Measurements from ENCODE around the gene SLC51A.
"Not testable (repeated sequence)": the region's sequence is repeated elsewhere in the genome, so short reads cannot be mapped to it uniquely, and the experiment has no call there.

The SLC51A gene

DNA sequence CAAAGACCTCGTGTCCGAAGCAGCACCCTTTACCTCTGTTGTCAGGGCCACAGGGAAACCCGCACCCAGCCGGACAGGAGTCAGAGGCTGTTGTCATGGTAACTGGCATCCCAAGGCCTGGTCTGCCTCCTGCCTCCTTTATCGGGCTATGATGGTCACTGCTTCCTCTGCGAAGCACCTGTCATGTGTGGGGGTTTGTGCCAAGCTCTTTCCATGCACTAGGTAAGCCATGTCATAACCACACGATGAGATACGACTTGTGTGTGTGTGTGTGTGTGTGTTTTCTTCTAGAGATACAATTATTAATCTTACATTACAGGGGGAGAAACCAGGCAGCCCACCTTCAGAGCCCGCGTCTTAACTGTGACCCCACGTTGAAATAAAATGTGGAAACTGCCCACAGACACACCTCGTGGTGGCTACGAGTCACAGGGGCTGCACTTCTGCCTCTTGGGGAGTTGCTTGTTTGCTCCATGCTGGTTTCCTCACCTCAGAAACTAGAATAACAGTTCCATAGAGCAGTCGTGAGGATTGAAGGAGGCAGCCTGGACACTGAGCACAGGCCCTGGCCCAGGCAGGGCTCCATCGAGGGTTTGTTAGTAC lies 23.1 kb upstream of the SLC51A start:
- in situ Hi-C loops (cut with MboI; ENCODE audit: low sequenced_read_pairs), result loop anchor here (10.0 kb wide), 1 partner anchor 118 kb away; no protein-coding TSS in a partner anchor

DNA sequence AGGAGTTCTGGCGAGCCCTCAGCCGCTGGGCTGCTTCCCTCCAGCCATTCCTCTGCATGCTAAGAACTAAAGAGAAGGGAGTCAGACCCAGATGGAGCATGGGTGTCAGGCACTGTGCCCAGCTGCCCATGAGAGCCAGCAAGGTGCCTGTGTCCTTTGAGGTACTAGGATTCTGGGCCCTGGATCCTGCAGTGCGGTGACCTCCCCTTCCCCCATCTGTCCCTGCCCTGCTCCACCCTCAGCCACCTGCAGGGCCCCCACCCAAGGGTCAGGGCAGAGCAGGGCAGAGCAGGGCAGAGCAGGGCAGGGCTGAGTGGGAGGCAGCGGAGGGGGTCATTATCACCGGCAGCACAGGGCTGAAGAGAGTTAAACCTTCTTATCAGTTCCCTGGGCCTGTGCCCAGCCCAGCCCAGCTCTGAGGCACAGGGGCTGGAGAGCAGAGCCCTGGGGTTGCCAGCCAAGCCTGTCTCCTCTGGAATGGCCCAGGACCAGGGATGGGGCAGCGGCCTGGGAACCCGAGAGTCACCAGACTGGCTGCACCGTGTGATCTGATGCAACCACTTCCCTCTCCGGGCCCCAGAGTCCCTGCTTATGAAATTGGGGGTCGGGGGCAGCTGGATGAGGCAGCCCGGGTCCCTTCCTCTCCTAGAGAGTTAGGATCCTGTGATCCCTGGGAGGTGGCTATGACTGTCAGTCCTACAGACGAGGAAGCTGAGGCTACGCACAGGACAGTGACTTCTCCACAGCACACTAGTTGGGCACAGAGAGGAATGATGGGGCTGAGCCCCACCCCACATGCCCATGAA lies 22.4 kb upstream of the SLC51A start:
- in situ Hi-C loops (cut with MboI; ENCODE audit: low sequenced_read_pairs), result loop anchor here (10.0 kb wide), 1 partner anchor 119 kb away; no protein-coding TSS in a partner anchor

DNA sequence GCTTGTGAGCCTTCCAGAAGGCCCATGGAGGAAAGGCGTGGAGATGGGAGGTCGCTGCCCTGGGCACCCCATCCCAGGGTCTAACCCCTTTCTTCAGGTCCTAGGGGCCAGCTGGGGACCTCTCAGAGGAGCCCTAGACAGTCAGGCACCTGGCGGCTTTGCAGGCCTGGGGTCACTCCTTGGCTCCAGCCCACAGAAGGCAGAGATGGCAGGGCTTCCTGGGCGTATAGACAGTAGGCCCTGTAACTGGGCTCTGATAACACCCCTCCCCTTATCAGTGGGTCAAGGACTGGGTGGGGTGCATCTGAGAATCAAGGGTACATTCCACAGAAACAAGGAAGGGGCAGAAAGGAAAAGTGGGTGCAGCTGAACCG lies 21.8 kb upstream of the SLC51A start:
- in situ Hi-C loops (cut with MboI; ENCODE audit: low sequenced_read_pairs), result loop anchor here (10.0 kb wide), 1 partner anchor 120 kb away; no protein-coding TSS in a partner anchor

DNA sequence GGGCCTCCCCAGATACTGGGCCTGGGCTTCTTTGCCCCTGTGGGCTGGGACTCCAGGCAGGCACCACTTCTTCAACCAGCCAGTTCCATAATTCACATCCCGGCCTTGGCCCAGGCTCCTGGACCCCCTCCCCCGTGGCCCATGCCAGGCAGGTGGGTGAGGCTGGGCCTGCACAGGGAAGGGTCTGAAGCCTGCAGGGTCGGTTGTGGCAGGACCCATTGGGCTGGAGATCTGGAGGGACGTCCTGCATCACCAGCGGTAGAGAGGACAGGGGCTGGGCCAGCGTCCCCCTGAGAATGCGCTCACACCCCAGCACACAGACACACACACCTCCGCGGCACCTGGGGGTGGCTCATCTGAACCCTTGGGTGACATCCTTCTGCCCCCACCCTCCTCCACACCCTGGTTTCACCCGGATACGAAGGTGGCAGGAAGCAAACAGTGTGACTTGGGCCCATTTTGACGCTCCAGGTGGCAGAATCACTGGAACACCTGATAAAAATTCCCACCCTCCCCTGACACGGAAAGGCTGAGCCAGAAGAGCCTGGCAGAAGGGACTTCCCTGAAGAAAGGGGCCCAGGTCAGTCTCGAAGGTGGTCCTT lies 20.6 kb upstream of the SLC51A start:
- in situ Hi-C loops (cut with MboI; ENCODE audit: low sequenced_read_pairs), result loop anchor here (10.0 kb wide), 1 partner anchor 121 kb away; no protein-coding TSS in a partner anchor

DNA sequence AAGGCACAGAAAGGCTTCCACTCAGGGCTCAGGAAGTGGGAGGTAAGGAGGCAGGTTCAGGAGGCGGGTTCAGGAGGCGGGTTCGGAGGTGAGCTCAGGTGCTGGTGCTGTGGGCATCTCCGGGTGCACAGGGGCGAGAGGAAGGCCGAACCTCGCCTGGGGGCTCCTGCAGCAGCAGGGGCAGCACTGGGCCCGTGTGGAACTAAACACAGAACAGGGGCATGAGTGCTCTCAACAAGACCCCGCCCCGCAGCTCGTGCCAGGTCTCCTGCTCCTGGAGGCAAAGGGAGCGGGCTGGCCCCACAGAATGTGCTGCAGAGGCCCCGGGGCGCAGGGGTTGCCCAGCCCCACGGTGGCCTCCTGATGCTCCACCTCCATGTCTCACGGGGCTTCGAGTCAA lies 18.8 kb upstream of the SLC51A start:
- in situ Hi-C loops (cut with MboI; ENCODE audit: low sequenced_read_pairs), result loop anchor here (10.0 kb wide), 1 partner anchor 123 kb away; no protein-coding TSS in a partner anchor

DNA sequence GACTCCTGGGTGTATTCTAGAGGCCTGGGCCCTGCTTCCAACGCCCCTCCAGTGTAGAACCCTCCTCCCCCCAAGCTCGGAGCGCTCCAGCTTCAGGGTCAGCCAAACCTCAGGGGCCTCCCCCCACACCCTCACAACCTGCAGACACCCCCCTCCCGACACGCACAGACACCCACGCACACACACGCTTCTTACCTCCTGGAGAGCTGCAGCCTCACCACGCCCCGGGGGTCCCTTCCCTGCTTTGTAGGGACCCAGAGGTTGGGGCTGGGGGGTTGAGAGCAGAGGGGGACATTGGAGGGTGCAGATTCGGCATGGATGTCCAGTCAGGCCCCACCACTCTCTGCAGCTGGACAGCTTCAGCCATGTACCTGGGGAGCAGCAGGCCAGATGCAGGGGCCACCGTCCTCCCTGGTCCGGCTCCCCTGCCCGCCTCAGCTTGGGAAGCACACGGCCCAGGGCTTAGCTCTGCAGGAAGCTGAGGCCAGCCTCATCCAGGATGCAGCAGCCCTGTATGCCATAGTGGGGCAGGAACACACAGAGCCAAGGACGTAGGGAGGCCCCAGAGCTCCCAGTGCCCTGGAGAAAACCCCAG lies 18.2 kb upstream of the SLC51A start:
- in situ Hi-C loops (cut with MboI; ENCODE audit: low sequenced_read_pairs), result loop anchor here (10.0 kb wide), 1 partner anchor 123 kb away; no protein-coding TSS in a partner anchor

DNA sequence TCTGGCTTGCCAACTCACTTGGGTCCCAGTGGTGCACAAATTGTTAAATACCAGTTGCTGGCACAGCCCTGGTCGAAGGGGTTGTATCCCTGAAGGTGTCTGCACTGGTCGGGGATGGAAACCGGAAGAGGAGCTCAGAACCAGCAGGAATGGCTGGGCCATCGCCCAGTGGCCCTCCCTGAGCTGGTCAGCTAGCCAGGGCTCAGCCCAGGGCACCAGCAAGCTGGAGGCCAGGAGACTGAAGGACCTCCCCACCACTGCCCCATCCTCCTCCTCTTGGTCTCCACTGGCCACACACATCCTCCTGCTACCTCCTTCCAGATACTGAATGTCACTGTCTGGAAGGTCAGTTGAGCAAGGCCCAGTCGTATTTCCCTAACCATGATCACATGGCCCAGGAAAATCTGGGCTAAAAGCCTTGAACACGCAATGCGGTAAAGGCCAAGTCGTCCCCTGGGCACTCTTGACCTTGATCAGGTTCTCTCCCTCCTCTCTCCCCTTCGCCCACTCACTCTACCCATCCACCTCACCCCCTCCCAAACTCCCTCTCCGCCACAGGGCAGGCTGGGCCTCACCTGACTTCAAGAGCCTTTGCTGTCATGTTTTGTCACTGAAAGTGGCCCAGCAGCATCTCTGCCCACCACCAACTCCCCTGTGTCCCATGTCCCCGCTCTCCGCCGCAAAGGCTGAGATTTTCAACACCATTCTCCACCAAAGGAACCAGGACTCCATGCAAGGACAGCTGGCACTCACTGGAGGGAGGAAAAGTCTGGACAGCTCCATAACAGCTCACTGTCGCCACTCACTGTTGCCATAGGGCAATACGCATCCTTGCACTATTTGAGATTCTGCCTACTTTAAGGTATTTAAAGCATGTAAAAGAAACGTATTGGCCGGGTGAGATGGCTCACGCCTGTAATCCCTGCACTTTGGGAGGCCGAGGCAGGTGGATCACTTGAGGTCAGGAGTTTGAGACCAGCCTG lies 17.3 kb upstream of the SLC51A start:
- in situ Hi-C loops (cut with MboI; ENCODE audit: low sequenced_read_pairs), result loop anchor here (10.0 kb wide), 1 partner anchor 124 kb away; no protein-coding TSS in a partner anchor

DNA sequence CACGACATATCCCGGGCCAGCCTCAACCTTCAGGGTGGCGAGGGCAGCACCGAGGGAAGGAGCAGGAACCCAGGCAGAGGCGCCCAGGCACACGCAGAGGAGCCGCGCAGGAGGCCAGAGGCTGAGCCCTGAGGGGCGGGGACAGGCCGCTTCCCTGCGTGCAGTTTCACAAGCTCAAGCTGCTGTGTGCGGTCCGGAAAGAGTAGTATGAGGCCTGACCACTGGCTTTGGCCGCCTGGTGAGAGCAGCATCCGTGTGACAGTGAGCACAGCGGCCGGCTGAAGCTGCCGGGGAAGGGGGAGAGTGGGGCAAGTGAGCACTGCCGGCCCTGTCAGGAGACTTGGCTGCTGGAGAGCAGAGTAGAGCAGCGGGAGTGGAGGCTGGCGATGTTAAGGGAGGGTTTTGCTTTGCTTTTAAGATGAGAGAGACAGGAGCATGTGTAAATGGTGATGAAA lies 13.8 kb upstream of the SLC51A start:
- in situ Hi-C loops (cut with MboI; ENCODE audit: low sequenced_read_pairs), result no loop called here

DNA sequence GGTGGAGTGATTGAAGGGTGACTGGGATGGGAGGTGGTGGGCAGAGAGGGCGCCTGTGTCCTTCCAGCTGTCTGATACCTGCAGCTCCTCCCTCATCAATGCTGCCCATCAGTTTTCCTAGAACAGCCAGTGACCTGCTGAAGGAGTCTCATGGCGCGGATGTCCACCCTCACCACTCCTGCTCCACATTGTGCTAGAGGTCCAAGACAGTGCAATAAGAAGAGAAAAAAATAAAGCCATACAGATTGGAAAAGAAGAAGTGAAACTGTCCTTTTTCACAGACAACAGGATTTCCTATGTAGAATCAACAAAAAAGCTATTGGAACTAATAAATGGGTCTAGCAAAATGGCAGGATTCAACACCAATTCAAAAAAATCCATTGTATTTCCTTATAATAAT lies 12.5 kb upstream of the SLC51A start:
- in situ Hi-C loops (cut with MboI; ENCODE audit: low sequenced_read_pairs), result no loop called here

DNA sequence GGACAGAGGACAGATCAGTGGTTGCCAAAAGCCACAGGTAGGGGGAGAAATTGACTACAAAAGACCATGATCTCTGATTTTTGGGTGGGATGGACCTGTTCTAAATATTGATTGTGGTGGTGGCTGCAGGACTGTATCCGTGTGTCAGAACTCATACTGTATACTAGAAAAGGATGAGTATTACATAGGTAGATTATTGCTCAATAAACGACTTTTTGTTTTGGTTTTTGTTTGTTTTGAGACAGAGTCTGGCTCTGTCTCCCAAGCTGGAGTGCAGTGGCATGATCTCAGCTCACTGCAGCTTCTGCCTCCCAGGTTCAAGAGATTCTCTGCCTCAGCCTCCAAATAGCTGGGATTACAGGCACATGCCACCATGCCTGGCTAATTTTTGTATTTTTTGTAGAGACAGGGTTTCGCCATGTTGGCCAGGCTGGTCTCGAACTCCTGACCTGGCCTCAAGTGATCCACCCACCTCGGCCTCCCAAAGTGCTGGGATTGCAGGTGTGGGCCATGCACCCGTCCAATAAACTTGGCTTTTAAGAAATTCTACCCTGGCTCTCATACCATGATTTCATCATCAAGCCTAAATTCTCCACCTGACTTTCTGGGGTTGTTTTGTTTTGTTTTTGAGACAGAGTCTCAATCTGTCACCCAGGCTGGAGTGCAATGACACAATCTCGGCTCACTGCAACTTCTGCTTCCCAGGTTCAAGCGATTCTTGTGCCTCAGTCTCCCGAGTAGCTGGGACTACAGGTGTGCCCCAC lies 10.7 kb upstream of the SLC51A start:
- in situ Hi-C loops (cut with MboI; ENCODE audit: low sequenced_read_pairs), result not testable (repeated sequence)

DNA sequence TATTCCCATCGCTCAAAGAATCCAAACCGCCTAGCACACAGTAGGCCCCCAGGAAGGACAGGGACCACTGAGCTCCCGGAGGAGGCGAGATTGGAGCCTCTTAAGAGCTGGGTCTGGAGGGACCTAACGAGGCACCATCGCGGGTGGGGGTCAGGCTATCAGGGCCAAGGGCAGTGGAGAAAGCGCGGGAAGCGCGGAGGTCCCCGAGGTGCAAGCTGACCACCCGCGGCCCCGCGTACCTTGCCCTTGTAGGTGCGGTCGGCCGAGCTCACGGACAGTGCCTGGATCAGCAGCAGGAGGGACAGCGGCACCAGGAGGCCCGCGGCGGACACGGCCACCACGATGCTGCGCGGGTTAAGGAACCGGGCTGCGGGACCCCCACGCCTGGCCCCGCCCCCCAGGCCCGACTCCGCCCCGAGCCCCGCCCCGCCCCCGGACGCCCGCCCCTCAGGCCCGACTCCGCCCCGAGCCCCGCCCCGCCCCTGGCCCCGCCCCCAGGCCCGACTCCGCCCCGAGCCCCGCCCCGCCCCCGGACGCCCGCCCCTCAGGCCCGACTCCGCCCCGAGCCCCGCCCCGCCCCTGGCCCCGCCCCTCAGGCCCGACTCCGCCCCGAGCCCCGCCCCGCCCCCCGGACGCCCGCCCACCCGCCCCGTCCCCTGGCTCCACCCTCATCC lies 9.0 kb upstream of the SLC51A start:
- in situ Hi-C loops (cut with MboI; ENCODE audit: low sequenced_read_pairs), result no loop called here

DNA sequence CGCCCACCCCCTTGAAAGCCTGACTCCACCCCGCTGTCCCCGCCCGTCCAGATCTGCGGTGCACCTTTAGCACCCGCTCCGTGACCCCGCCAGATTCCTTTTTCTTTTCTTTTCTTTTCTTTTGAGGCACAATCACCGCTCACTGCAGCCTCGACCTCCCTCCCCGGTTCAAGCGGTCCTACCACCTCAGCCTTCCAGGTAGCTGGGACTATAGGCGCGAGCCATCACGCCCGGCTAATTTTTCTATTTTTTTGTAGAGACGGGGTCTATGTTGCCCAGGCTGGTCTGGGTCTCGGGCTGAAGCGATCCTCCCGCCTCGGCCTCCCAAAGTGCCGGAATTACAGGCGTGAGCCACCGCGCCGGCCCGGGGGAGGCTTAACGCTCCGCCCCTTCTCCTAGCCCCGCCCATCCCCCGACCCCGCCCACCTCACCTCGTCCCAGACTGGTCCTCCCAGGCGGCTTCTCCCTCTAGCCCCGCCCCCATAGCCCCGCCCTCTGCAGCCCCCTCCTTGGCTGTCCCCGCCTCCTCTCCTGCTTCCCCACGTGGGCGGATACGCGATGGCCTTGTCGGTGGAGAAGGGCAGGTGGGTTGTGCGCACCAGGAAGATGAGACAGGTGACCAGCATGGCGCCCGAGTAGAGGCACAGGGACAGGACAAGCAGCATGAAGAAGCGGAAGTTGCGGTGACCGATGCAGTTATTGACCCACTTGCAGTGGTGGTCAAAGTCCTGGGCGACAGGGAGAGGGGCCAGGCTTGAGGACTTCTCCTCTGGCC lies 8.3 kb upstream of the SLC51A start:
- in situ Hi-C loops (cut with MboI; ENCODE audit: low sequenced_read_pairs), result no loop called here

DNA sequence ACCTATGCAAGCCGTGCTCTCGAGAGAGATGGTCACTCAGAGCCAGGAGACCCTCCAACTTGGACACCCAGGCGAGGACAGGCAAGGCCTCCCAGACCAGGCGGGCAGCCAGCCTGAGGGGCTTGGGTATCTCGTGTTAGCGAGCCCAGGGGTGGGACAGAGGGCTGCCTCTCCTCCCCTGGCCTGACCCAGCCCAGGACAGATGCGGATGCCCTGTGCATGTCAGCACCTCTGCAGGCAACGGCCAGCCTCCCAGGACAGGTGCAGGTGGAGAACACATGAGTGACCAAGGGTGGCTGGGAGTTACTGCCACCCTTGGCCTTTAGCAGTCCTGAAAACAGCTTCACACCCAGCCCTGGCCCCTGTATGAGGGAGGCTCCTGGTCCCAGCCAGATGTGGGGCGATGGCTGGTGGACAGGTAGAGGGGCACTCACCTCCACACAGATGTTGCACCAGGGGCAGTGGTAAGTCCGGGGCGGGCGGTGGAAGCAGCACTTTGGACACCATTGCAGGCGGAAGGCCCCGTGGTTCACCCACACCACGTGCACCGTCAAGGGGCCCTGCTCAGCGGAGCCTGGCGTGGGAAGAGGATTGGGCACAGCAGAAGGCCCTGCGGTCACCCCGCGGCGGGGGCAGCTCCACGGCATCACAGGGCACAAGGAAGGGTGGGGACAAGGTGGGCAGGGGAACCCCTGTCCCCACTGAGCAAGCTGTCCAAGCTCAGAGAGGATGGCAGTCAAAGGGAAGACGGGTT lies 7.2 kb upstream of the SLC51A start:
- in situ Hi-C loops (cut with MboI; ENCODE audit: low sequenced_read_pairs), result no loop called here

DNA sequence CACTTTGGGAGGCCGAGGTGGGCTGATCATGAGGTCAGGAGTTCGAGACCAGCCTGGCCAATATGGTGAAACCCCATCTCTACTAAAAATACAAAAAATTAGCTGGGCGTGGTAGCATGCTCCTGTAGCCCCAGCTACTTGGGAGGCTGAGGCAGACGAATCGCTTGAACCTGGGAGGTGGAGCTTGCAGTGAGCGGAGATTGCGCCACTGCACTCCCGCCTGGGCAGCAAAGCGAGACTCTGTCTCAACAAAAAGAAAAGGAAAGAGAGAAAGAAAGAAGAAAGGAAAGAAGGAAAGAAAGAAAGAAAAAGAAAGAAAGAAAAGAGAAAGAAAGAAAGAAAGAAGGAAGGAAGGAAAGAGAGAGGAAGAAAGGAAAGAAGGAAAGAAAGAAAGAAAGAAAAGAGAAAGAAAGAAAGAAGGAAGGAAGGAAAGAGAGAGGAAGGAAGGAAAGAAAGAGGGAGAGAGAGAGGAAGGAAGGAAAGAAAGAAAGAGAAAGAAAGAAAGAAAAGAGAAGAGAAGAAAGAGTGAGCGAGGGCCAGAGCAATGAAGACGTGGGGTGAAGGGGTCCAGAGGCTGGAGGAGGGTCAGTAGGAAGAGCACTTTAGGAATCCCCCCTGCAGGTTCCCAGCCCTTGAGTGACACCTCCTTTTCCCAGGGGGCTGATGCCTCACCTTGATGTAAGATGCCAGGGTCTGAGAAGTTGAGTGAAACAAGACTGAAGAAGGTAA lies 6.2 kb upstream of the SLC51A start:
- in situ Hi-C loops (cut with MboI; ENCODE audit: low sequenced_read_pairs), result not testable (repeated sequence)

DNA sequence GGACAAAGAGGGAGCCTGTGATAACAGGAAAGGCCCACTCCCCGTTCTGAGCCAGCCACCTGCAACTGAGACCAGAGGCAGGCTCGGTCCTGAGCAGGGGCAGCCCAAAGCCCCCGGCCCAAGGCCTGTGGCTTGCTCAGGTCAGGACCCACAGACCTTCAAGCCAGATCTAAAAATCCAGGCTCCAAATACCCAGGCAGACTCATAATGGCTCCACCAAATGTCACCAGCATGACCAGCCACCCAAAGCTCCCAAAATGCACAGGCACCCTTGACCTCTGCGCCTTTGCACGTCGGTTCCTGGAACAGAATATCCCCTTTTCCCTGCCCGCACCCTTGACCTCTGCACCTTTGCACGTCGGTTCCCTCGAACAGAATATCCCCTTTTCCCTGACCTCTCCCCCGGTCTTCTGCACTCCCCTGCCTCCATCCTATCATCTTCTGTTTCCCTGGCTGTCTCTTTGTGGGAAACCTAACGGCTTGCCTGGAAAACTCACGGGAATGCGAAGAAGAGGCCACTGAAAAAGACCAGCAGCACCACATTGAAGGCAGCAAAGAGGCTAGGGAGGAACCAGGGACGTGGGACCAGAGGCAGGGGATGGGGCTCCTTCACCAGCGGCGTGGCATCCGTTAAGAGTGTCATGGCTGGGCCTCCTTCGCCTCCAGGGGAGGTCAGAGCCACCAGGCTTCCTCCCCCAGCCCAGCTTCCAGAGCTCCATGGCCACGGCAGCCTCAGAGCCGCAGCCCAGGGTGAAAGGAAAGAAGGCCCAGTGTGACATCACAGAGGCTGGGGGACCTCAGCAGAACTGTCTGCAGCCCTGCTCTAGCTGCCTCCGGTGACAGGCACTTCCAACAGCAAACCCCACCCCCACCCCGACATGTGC lies 5.4 kb upstream of the SLC51A start, which contains the start of gene ZDHHC19:
Gene ZDHHC19 (minus strand): TSS at position 728 of the 884 bp plus-strand sequence. CDS start 85 bp downstream, at position 643.
- in situ Hi-C loops (cut with MboI; ENCODE audit: low sequenced_read_pairs), result no loop called here
